ENCODE results near the gene ALOX15B. TPM values are rescaled to one million over a fixed set of nuclear protein-coding genes. Genes with fewer than 3 reads are reported as not detected.

Gene ALOX15B
- total RNA-seq, 2 donors from 2014 or later = 0.85 to 8.3 TPM

DNA sequence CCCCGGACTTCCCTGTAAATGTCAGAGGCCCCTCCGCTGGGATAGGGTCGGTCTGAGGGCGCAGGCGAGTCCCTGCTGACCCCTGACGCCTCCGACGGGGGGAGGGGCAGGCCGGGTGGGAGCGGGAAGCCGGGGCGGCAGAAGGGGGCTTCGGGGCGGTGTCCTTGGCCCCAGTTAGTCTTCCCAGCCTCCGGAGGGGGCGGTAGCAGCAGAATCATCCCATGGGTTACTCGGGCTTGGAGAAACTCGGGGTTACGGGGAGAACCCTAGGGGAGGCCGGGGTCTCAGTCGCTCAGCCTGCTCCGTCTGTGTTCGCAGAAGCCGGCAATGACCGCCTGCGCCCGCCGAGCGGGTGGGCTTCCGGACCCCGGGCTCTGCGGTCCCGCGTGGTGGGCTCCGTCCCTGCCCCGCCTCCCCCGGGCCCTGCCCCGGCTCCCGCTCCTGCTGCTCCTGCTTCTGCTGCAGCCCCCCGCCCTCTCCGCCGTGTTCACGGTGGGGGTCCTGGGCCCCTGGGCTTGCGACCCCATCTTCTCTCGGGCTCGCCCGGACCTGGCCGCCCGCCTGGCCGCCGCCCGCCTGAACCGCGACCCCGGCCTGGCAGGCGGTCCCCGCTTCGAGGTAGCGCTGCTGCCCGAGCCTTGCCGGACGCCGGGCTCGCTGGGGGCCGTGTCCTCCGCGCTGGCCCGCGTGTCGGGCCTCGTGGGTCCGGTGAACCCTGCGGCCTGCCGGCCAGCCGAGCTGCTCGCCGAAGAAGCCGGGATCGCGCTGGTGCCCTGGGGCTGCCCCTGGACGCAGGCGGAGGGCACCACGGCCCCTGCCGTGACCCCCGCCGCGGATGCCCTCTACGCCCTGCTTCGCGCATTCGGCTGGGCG, 35.9 kb upstream of the ALOX15B start:
- TF ChIP-seq, protein P1, sequence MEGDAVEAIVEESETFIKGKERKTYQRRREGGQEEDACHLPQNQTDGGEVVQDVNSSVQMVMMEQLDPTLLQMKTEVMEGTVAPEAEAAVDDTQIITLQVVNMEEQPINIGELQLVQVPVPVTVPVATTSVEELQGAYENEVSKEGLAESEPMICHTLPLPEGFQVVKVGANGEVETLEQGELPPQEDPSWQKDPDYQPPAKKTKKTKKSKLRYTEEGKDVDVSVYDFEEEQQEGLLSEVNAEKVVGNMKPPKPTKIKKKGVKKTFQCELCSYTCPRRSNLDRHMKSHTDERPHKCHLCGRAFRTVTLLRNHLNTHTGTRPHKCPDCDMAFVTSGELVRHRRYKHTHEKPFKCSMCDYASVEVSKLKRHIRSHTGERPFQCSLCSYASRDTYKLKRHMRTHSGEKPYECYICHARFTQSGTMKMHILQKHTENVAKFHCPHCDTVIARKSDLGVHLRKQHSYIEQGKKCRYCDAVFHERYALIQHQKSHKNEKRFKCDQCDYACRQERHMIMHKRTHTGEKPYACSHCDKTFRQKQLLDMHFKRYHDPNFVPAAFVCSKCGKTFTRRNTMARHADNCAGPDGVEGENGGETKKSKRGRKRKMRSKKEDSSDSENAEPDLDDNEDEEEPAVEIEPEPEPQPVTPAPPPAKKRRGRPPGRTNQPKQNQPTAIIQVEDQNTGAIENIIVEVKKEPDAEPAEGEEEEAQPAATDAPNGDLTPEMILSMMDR (IDR thresholded peaks at IDR 0.05) = no peak
- H3K27ac ChIP-seq = no peak overlapping the region
- no peak for ATAC-seq (ENCODE audit: insufficient number of reproducible peaks, low FRiP score, low read depth)
- H3K36me3 ChIP-seq = no peaks in the 10 kb centered on the region
- H3K4me1 ChIP-seq (ENCODE audit: control insufficient read depth in 1 of 2, low read depth in 2 of 2) = peaks cover 8 to 17% of the 10 kb centered on the region in 2 donors
- H3K27me3 ChIP-seq (replicated peaks; ENCODE audit: insufficient read depth) = peaks cover 6% of the 10 kb centered on the region
- DNase-seq (ENCODE audit: low spot score) = no peak
- H3K4me3 ChIP-seq = peak overlapping the region; percentile 53
- no peaks in the 10 kb centered on the region for H3K9me3 ChIP-seq

DNA sequence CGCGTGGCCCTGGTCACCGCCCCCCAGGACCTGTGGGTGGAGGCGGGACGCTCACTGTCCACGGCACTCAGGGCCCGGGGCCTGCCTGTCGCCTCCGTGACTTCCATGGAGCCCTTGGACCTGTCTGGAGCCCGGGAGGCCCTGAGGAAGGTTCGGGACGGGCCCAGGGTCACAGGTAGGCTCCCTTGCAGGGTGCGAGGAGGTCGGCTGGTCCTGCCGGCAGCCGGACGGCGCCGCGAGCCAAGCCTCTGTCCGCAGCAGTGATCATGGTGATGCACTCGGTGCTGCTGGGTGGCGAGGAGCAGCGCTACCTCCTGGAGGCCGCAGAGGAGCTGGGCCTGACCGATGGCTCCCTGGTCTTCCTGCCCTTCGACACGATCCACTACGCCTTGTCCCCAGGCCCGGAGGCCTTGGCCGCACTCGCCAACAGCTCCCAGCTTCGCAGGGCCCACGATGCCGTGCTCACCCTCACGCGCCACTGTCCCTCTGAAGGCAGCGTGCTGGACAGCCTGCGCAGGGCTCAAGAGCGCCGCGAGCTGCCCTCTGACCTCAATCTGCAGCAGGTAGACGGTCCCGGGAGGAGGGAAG, 35.2 kb upstream of the ALOX15B start:
- TF ChIP-seq, protein P1 (IDR thresholded peaks at IDR 0.05) = no peak
- H3K9me3 ChIP-seq = no peaks in the 10 kb centered on the region
- peak overlapping the region; percentile 53 for H3K4me3 ChIP-seq
- peaks cover 6% of the 10 kb centered on the region for H3K27me3 ChIP-seq (replicated peaks; ENCODE audit: insufficient read depth)
- DNase-seq (ENCODE audit: low spot score) (no peak), ATAC-seq (ENCODE audit: insufficient number of reproducible peaks, low FRiP score, low read depth) (no peak)
- peaks cover 8 to 17% of the 10 kb centered on the region in 2 donors for H3K4me1 ChIP-seq (ENCODE audit: control insufficient read depth in 1 of 2, low read depth in 2 of 2)
- no peak overlapping the region for H3K27ac ChIP-seq
- H3K36me3 ChIP-seq = no peaks in the 10 kb centered on the region

DNA sequence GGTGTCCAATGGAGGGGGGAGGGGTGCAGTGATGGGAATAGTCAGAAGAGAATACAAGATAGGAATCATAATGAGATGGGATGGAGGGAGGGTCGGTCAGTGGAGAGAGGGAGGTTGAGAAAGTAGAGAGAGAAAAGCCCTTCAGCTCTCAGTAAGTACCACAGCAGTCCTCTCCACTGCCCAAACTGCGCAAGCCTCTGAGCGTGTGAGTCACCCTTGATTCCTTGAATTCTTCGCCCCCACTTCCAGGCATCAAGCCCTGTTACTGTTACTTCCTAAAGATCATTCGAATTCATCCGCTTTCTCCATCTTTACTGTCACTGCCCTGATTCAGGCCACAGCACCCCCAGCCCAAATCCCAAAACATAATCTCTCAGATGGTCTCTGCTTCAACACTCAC, 34.0 kb upstream of the ALOX15B start:
- TF ChIP-seq, protein P1 (IDR thresholded peaks at IDR 0.05) = no peak
- H3K36me3 ChIP-seq = no peaks in the 10 kb centered on the region
- H3K4me1 ChIP-seq (ENCODE audit: control insufficient read depth in 1 of 2, low read depth in 2 of 2) = peaks cover 8 to 17% of the 10 kb centered on the region in 2 donors
- ATAC-seq (ENCODE audit: insufficient number of reproducible peaks, low FRiP score, low read depth) = no peak
- no peak for DNase-seq (ENCODE audit: low spot score)
- no peak overlapping the region for H3K4me3 ChIP-seq
- H3K9me3 ChIP-seq = no peaks in the 10 kb centered on the region
- no peak overlapping the region for H3K27ac ChIP-seq
- H3K27me3 ChIP-seq (replicated peaks; ENCODE audit: insufficient read depth) = peaks cover 6% of the 10 kb centered on the region

DNA sequence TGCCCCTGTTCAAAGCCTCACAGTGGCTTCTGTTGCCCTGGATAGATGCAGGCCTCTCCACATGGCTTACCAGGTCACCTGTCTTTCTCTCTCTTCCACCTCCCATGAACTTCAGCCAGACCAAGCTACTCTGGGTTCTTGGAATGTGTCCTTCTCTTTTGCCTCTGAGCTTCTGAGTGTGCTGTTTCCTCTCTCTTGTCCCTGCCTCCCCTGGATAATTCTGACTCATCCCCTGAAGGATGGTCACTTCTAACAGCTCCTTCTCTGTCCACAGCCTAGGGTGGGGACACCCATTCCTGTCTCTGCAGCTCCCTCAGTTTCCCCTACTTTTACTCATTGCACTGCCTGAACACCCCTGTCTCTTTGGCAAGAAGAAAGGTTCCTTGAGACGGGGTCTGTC, 33.5 kb upstream of the ALOX15B start:
- H3K4me3 ChIP-seq = no peak overlapping the region

More for the DNA sequence above, 33.5 kb upstream of the ALOX15B start:
- ATAC-seq (ENCODE audit: insufficient number of reproducible peaks, low FRiP score, low read depth) = no peak
- Histone ChIP-seq H3K36me3 (no peaks in the 10 kb centered on the region), H3K9me3 (no peaks in the 10 kb centered on the region), H3K27ac (no peak overlapping the region), H3K4me1 (ENCODE audit: control insufficient read depth in 1 of 2, low read depth in 2 of 2) (peaks cover 8 to 17% of the 10 kb centered on the region in 2 donors), H3K27me3 (replicated peaks; ENCODE audit: insufficient read depth) (peaks cover 6% of the 10 kb centered on the region)
- TF ChIP-seq, protein P1 (IDR thresholded peaks at IDR 0.05) = no peak
- no peak for DNase-seq (ENCODE audit: low spot score)
